GM23338 (cell line): Measurements from ENCODE around the gene GIMAP1.

Experiments
- CREB1 ChIP-seq: fragments of 250-450 bp; sonication (Bioruptor Pico); IDR thresholded peaks from 2 replicates; pipeline ENCODE4 v1.5.0; 2020; ENCODE audit warnings: low read depth, mild to moderate bottlenecking, moderate library complexity
- EZH2 ChIP-seq: fragments of 200-600 bp; sonication (generic); IDR thresholded peaks from one replicate; pipeline ENCODE4 v1.8.0; 2017; ENCODE audit warnings: antibody characterized with exemption, mild to moderate bottlenecking, low read depth; ENCODE audit not compliant: unreplicated experiment
- EZH2phosphoT487 ChIP-seq: fragments of 200-600 bp; sonication (generic); IDR thresholded peaks from one replicate; pipeline ENCODE4 v1.8.1; 2018; ENCODE audit warnings: antibody characterized with exemption; ENCODE audit not compliant: unreplicated experiment
- JUNB ChIP-seq: IDR thresholded peaks from one replicate; pipeline ENCODE4 v1.6.1; 2016; ENCODE audit warnings: antibody characterized with exemption; ENCODE audit not compliant: unreplicated experiment
- POLR2AphosphoS5 ChIP-seq: IDR thresholded peaks from 2 replicates; pipeline ENCODE4 v1.6.1; 2016; ENCODE audit warnings: antibody characterized with exemption, low read depth
- TF ChIP-seq, protein P1 (sequence below), 2 experiments: fragments of 200-600 bp in 1 of 2; sonication (generic) in 1 of 2; conservative IDR thresholded peaks; 2 replicates each; pipeline versions ENCODE4 v1.5.1 to v1.6.1; 2016 to 2017; ENCODE audit warnings: antibody characterized with exemption in 2 of 2, low read depth in 2 of 2, mild to moderate bottlenecking in 2 of 2, moderate library complexity in 1 of 2
- TF ChIP-seq, protein P2 (sequence below): IDR thresholded peaks from one replicate; pipeline ENCODE4 v1.6.1; 2018; ENCODE audit warnings: antibody characterized with exemption; ENCODE audit not compliant: unreplicated experiment

DNA sequence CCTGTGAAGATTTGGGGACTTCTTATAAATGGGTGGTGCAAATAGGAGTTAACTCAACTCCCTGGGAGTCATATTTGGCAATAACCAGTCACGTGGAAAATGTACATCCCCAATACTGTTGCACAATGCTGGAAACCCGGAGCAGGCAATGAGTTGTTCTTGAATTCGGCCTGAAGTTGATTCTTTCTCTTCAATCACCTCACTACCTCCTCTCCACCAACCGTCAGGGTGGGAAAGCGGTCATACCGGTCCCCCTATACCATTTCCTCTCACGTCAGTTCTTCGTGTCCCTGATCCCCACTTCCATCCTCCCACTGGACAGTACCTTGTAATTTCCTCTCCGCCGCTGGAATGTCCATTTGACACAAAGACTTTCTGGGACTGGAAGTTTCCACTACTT, 23.6 kb downstream of the GIMAP1 start:
- TF ChIP-seq, protein P1, sequence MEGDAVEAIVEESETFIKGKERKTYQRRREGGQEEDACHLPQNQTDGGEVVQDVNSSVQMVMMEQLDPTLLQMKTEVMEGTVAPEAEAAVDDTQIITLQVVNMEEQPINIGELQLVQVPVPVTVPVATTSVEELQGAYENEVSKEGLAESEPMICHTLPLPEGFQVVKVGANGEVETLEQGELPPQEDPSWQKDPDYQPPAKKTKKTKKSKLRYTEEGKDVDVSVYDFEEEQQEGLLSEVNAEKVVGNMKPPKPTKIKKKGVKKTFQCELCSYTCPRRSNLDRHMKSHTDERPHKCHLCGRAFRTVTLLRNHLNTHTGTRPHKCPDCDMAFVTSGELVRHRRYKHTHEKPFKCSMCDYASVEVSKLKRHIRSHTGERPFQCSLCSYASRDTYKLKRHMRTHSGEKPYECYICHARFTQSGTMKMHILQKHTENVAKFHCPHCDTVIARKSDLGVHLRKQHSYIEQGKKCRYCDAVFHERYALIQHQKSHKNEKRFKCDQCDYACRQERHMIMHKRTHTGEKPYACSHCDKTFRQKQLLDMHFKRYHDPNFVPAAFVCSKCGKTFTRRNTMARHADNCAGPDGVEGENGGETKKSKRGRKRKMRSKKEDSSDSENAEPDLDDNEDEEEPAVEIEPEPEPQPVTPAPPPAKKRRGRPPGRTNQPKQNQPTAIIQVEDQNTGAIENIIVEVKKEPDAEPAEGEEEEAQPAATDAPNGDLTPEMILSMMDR (conservative IDR thresholded peaks at IDR 0.05; ENCODE audit: low read depth in 2 of 2): no peak
- TF ChIP-seq EZH2 (no peak), CREB1 (no peak), POLR2AphosphoS5 (no peak), EZH2phosphoT487 (no peak), JUNB (no peak)
- TF ChIP-seq, protein P2, sequence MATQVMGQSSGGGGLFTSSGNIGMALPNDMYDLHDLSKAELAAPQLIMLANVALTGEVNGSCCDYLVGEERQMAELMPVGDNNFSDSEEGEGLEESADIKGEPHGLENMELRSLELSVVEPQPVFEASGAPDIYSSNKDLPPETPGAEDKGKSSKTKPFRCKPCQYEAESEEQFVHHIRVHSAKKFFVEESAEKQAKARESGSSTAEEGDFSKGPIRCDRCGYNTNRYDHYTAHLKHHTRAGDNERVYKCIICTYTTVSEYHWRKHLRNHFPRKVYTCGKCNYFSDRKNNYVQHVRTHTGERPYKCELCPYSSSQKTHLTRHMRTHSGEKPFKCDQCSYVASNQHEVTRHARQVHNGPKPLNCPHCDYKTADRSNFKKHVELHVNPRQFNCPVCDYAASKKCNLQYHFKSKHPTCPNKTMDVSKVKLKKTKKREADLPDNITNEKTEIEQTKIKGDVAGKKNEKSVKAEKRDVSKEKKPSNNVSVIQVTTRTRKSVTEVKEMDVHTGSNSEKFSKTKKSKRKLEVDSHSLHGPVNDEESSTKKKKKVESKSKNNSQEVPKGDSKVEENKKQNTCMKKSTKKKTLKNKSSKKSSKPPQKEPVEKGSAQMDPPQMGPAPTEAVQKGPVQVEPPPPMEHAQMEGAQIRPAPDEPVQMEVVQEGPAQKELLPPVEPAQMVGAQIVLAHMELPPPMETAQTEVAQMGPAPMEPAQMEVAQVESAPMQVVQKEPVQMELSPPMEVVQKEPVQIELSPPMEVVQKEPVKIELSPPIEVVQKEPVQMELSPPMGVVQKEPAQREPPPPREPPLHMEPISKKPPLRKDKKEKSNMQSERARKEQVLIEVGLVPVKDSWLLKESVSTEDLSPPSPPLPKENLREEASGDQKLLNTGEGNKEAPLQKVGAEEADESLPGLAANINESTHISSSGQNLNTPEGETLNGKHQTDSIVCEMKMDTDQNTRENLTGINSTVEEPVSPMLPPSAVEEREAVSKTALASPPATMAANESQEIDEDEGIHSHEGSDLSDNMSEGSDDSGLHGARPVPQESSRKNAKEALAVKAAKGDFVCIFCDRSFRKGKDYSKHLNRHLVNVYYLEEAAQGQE: no peak
